Measurements from ENCODE around the gene CLEC16A.

Gene CLEC16A

DNA sequence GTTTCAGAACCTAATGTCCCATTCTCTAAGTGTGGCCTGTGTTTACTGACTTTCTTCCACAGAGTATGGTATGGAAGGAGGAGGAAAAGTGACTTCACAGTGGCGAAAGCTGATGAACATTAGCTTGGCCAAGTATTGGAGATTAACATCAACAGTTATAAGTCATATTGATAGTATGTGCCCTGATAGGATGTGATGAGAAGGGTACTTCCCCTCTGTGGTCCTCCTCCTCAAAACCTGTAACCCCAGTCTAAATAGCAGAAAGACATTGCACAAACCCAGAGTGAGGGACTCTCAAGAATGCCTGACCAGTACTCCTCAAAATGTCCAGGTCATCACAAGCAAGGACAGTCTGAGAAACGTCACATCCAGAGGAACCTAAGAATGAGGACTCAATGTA lies 73.1 kb downstream of the CLEC16A start:
- DNase-seq: no peak

DNA sequence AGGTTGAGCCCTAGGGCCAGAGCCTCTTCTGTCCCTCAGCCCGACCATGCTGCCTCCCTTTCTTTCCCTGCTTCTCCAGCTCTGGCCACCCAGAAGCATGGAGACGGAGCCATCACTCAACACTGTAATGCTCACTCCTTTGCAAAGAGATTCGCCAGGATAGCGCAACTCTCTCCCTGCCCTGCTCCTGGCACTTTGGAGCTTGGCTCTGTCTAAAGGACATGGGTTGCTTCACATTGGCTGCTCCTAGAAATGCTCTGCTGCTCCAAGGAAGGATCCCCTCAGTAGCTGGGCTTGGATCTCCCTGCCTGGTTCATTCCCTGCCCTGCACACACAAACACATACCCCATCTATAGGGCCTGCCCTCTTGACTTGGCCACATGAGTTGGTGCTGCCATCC lies 76.0 kb downstream of the CLEC16A start:
- no peak for DNase-seq

DNA sequence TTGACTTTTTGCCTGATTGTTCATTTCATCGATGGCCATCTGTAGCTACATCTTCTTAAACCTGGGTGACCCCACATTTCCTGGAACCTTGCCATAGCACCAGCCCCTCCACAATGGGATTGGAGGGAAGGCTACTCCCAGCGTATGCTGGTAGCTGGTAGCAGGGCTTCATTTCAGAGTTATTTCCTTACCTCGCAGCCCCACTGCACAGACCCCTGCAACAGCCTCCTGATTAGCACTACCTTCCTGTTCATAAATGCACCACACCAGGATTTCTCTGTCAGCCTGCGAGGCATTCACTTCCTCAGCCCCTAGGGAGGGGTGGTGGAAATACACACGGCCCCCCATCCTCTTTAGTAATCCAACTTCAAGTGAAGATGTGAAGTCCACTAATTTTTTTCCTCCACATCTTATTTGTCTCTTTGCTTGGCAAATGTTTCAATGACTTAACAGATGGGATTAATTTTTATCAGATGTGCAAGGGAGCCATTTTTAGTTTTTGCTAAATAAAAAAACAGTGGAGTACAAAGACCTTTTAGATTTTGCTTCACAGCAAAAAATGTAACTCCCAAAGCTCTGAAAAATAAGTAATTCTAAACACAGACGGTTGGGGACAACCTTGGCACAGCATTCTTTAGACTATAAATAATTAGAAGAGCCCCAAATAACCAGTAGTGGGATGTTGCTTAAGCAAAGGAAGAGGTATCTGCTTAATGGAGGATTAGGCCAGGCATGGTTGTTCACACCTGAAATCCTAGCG lies 76.6 kb downstream of the CLEC16A start:
- no peak for DNase-seq

DNA sequence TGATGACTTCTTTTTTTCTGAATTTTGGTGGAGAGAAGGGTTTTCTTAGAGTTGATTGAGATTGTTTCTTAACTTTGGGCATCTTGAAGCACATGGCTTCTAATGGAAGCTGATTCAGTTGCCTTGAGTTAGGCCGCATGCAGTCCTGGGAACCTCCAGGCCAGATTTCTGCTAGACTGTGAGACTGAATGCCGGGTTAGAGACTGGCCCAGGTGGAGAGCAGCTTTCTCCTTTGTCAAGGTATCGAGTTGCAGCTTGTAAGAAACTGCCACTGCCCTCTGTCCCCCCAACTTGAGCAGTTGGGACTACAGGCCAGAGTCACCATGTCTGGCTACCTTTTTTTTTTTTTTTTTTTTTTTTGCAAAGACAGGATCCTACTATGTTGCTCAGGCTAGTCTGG lies 77.6 kb downstream of the CLEC16A start:
- DNase-seq: no peak

DNA sequence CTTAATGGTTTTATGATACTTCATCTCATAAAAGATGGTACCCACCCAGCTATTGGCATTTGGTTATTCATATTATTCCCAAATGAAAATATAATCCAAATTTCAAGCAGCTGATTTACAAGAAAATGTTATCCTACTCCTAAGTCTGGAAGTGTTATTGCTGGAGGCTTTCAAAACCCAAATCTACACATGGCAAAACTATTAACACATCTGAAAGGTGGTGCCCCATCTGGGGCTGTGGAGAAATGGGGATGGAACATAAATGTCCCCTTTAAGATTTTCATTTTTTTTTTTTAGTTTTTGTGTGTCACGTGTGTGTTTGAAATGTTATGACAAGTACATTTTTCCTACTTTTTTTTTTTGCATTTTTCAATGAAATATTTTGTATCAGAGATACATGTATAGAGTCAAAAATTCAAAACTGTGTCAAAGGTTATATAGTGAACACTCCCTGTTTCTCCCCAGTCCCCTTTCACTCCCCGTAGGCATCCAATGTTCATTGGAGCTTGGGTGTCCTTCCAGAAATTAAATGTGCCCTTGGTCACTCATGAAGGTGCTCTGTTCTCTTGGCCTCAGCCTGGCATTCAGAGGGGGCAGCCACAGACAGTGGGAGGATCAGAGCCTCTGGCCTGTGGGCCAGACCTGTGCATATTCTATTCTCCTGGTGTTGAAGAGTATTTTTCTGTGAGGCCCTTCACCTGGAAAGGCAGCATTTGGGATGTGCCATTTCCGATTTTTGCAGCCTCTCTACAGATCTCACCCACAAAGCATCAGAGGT lies 79.1 kb downstream of the CLEC16A start:
- DNase-seq: no peak

DNA sequence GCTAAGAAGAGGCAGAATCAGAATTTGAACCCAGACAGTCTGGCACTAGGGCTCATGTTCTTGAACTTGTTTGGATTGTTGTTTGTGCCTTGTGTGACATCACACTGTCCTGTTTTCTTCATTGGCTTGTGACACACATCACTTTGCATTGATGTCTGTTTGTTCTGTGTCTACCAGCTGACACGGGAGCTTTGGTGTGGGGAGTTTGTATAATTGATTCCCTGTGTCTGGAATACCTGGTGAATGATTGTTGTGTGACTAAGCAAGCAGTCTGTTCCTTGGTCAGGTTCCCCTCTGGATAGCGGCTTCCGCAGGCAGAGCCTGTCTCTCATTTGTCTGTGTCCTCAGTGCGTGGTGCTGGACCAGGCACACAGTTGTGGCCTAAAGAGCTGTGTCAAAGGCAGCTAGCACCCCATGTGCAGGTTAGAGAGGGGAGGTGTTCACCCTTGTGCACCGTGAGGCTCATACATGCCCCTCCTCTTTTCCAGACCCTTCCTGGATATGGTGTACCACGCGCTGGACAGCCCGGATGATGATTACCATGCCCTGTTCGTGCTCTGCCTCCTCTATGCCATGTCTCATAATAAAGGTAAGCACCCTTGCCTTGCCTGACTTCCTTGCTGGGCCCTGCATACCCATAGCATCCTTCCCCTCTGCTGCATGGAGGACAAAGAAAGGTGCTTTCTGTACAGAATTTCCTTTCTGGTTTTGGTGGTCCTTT lies 80.1 kb downstream of the CLEC16A start:
- peak; percentile 62 for DNase-seq

DNA sequence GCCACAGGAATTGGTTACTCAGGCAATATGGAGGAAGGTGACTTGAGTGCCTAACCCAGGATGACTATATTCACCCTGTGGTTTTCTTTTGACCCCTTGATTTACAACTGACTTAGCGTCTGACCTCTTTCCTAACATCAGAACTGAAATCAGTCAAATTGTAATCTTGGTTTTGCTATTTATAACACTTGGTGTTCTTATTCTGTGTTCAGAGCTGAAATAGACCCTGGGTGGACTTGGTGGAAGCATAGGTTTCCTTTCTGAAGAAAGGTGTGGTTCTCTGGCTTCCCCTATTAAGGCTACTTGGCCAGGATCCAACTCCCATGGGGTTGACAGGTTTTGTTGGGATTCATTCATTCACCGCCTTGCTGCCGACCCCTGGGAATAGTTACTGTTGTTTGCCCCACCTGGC lies 80.8 kb downstream of the CLEC16A start:
- DNase-seq: peak; percentile 70

DNA sequence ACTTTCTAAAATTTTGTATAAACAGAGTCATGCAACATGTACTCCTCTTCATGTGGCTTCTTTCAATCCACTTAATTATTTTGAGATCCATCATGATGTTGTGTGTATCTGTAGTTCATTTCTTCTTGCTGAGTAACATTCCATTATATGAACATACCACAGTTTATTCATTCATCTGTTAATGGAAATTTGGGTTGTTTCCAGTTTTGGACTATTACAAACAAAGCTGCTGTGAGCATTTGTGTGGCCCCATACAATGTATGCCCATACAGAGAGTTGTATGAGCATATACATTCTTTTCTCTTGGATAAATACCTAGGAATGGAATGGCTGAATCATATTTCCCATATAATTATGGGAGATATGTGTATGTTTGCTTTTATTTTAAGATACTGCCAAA lies 85.6 kb downstream of the CLEC16A start:
- DNase-seq: no peak

DNA sequence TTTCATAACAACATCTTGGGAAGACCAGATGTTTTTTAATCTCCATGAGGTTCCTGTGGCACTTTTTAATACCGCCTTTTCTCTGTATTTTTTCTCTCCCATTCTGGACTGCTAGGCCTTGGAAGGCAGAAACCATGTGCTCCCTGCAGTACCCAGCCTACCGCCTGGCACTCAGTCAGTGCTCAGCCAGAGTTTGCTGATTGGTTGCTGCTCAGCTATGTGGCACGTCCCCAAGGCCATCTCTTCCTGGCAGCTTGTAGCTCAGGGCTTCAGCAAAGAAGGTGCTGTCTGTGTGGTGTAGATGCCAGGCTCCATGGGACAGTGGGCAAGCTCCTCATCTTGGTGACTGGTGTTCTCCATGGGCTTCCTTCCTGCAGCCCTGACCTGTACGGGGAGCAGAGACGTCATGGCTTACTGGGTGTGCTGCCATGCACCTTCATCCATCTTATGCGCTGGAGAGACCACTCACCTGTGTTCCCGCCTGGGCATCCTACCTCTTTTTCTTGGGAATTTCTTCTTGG lies 86.7 kb downstream of the CLEC16A start:
- peak; percentile 40 for DNase-seq

DNA sequence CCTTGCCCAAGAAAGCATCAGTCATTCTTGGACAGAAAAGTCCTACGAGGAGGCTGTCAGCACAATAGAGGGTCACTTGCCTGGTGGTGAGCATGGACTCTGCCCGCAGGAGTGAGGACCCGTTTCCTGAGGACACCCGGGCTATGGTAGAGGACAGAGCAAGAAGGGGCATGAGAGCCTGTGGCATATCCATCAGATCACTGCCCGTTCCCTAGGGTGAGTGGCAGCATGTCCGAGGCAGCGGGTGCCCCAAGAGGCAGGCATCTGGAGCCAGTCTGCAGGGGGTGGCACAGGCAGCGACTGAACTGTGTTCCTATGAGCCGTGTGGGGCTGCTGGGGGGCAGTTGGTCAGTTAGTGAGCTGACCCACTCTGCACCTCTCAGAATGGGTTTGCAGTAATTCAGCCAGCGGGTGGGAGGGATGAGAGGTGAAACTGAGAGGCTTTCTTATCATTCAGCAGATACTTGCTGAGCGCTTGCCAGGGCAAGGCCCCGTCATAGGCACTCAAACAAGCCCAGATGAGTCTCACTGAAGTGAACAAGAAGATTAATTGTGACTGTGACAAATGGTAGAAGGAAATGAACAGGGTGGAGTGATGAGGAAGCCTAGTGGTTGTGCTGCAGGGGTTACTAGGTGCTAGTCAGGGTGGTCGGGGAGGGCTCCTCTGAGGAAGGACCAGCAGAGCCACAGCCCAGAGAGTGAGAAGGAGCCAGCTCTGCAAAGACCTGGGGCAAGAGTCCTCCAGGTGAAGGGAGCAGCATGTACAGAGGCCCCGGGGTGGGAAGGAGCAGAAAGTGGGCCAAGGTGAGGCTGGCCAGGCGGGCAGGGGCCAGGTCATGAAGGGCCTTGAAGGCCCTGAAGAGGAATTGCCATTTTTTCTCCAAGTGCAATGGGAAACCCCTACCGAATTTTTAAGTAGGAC lies 87.9 kb downstream of the CLEC16A start:
- DNase-seq: no peak

DNA sequence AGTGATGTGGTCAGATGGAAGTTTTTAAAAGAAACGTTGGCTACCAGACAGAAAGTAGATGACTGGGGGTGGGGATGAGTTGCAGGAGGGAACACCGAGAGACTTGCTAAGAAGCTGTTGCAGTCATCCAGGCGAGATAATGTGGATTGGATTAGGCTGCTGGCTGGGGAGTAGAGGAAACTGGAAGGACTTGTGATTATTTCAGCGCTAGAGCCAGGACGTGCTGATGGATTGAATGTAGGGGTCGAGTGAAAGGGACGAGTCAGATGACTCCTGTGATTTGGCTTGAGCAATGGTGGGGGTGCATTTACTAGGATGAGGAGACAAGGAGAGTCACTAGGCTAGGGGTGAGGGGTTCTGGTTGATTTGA lies 88.5 kb downstream of the CLEC16A start:
- no peak for DNase-seq

DNA sequence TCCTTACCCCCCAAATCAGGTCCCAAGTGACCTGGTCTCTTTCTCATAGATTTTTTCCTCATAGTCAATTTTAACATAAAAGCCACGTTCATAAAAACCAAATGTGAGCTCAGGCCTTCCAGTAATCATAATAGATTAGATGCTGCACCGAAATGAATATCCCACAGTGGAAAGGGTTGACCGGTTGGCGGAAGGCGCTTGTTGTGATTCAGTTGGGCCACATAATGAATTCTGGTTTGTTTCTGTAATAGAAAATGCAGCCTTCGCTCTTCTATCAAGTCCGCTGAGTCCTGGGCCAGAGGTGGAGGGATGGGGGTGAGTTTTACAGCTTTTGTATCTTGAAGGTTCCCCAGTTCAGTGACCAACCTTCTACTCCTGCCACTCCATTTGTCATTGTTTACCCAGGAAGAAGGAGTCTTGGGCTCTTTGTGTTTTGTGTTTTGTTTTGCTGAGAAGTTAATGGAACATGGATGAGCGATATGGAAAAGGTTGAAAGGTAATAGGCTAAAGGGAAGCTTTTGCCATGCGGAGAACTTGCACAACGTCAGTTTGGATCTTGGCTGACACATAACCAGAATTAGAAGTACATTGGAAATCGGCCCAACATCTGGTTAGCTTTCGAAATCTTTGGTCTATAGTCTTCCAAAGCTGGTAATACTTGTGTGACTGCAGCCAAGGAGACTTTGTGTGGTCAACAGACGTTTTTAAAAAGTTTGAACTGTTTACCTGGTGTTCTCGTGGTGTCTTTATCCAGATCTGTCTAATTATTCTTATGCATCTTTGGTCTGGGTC lies 89.5 kb downstream of the CLEC16A start:
- DNase-seq: no peak

DNA sequence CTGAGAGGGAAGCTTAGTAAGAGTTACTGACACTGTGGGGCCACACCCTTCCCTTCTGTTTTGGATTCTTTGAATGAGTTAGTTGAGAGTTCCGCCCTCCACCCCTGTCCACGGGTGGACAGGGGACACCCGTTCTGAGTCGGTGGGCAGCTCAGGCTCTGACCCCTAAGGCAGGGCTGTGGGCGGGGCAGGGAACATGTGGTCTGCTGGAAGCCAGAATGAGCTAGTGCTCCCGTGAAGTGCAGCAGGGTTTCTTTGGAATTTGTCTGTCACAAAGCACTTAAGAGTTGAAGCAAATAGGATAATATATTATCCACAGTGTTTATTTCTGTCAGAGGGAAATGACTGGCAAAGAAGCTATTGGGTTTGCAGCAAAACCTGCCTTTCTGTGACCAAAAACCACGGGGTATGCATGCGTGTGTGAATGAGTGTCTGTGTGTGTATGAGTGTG lies 90.1 kb downstream of the CLEC16A start:
- no peak for DNase-seq

DNA sequence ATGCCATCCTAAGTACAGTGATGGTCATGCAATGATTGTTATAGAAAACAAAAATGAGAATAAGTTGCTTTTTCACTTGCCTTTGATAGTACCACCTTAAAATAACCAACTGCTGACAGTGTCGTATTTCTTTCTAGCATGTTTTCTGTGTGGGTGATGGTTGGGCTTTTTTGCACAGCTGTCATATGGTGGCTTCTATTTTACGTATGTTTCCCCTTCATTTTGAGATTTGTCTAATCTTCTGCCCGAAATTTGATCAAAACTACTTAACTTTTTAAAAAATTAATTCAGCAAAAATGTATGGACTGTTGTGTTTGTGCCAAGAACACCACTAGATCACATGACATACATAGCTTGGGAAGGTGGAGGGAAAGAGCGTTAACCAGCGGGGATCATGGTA lies 90.7 kb downstream of the CLEC16A start:
- DNase-seq: no peak

DNA sequence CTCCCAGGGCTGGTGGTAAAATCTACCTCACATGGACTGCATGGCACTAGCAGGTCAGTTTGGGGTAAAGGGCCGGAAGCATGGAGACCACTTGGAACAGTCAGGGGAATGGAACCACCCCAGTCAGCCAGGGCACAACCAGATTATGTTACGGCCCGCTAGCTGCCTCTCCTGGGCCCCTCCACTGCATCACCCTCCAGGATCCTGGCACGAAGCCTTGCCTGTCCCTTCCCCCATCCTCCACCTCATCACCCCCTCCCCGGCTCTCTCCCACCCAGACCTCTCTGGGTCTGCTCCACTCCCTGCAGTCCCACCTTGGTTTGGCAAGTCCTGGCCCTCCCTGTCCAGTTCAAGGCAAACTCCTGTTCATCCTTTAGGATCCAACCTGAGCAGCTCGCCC lies 91.7 kb downstream of the CLEC16A start:
- no peak for DNase-seq

DNA sequence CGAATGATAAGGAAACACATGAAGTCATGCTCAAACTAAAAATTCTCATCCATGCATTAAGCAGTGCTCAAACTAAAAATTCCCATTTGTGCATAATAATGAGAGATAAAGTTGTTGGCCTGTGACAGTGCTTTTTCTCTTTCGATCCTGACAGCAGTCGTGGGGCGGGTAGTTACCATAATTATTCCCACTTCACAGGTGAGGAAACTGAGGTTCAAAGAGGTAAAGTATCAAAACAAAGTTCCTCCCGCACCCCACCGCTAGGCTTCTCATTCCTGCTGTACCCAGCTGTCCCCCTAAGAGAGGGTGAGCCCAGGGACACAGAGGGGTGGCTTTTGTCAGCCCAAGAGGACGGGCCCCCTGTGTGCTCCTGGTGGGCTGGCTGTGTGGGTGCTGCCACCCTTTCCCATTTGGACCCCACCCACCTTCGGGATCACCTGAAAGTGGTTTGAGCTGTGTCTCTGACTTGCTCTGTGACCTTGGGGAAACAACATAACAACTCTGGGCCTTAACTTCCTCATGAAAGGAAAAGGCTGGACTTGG lies 92.6 kb downstream of the CLEC16A start:
- peak; percentile 26 for DNase-seq

DNA sequence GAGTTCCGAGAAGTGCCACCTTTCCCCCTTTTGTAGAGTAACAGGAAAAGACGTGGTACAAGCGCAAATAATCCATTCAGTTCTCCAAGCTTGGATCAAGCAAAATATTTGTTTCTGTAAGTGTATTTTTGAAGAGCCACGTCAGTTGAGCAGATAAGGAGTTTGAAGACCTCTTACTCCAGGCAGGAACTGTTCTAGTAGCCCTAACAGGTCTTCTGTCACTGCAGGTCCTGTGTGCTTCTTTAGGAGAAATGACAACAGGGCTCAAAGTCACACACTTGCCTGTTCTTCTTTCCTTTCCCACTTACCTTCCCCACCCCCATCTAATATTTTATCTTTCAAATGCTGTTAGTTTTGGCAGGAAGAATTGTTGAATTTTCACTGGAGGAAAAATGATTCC lies 93.9 kb downstream of the CLEC16A start:
- DNase-seq: peak; percentile 10

DNA sequence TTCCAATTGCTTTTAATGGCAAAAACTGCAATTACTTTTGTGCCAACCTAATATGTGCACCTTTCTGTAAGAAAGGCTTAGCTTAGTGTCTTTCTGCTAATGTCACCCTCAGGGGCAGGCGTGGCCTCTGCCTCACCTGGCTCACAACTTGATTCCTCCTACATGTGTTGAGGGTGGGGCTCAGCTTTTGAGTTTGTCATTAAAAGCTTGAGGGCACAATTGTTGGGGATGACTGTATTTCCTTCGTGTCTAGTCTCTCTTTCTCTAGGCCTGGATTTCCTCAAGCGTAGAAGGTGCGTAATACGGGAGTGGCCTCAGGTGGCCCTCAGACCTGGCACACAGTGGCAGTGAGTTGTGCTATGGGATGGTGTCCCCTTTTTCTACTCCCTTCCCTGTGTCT lies 94.4 kb downstream of the CLEC16A start:
- DNase-seq: peak; percentile 36

DNA sequence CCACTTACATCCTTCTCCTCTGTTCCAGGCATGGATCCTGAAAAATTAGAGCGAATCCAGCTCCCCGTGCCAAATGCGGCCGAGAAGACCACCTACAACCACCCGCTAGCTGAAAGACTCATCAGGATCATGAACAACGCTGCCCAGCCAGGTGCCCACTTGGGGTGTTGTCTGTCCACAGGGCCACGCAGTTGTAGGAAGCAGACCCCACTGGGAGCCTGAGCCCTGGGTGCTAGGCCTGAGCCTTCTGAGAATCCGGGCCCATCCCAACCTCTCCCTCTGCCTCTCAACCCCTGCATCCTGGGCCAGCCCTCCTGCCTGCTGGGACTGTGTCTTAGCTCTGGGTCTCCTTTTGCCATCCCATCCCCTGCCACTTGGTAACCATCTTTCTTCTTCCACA lies 95.4 kb downstream of the CLEC16A start:
- DNase-seq: peak; percentile 36

DNA sequence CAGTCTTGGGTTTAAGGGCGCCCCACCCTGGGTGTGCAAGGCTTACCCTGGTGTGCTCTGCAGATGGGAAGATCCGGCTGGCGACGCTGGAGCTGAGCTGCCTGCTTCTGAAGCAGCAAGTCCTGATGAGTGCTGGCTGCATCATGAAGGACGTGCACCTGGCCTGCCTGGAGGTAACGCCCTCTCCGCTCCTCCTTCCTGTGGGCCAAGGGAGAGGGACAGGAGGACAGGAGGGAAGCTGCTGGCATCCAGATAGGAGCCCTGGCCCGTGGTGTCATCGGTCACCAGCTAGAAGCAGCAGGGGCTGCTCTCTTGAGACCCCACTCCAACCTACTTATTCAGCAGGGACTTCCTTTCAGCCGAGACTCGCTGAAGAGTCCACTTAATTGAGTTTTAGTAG lies 97.8 kb downstream of the CLEC16A start:
- peak; percentile 42 for DNase-seq

DNA sequence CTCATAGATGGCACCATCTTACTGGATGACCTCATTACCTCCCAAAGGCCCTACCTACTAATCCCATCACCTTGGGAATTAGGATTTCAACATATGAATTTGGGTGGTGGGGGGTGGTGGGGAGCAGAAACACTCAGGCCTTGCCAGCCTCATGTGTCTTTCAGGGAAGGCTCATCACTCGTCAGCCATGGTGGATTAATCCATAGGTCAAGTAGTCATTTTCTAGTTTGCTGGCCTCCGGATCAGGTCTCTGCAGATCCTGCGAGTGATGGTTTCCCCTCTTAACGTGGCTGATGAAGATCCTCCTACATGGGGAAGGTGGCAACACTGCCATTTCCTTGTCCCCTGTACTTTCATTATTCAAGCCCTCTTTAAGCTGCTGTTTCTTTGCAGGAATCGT lies 101.1 kb downstream of the CLEC16A start:
- DNase-seq: peak; percentile 50

All from activated CD8-positive, alpha-beta memory T cell treated with anti-CD3 and anti-CD28 coated beads, Interleukin-2, amount 50 U/mL, for 48 hours (primary cell).